GM21367 (cell line): ENCODE data around the gene CNPY4.

ENCODE experiments used
- ATAC-seq: cut with Tn5 transposase; IDR thresholded peaks from one replicate; pipeline ENCODE4 v1.9.1; 2021; ENCODE audit not compliant: unreplicated experiment

Gene CNPY4

DNA sequence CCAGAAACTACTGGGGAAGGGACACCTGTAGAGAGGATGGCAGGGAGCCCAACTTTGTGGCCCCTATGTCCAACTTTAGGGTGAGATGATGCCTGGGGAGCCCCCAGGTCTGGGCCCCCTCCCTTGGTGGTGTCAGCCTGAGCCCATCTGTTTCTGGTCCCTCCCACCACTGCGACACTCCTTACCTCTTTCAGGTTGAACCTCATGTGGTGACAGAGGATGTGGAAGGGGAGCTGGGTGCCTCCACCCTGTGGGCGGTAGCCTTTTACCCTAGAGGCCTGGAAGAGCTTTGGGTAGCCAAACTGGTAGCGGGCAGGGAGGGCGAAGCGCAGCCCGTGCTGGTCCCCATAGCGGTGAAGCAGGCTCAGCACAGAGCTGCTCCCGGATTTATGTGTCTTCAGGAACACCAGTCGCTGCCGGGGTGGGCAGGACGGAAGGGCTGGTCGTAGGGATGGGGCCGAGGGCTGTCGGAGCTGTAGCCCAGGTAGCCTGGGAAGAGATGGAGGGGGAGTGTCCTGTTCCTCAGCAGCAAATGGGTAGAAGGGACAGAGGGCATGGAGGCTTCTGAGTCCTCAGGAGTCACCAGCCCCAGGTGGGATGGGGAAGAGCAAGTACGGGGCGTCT lies 47.0 kb downstream of the CNPY4 start:
- ATAC-seq: no peak

DNA sequence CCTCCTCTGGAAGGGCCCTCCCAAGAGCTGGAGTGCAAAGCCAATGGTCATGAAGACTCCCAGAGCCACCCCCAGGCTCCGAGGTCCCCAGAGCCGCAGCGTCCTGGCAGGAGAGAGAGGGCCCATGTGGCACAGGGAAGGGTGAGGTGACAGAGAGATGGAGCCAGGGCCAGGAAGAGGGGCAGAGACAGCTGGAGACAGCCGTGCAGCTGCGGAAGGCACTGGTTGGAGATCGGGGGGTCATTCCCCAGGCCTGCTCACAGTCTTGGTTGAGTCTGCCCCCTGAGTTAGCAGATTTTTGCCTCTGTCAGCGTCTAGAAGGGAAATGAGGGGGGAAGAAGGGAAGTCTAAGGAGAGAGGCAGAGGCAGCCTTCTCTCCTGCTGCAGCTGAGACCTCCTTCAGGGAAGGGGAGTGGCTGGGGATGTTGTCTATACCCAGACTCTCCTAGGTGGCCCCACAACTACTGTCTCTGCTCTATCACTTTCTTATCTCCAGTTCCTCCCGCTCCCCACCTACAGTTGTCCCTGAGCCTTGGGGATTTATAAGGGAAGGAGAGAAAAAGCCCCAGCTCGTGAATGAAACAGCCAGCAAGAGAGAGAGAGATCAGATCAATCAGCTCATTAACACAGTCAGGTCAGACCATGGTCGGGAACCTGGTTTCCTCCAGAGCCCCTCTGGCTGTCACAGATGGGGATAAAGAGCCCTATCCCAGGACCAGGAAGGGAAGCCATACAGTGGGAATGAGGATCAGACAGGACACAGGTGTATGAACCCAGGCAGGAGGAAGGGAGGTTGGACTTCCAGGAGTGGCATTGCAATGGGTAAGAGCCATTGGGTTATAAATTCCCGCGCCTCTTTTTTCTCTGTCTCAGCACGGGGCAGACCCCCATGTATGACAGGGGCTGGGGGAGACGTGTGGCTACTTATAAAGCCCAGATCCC lies 47.8 kb downstream of the CNPY4 start:
- ATAC-seq: no peak

DNA sequence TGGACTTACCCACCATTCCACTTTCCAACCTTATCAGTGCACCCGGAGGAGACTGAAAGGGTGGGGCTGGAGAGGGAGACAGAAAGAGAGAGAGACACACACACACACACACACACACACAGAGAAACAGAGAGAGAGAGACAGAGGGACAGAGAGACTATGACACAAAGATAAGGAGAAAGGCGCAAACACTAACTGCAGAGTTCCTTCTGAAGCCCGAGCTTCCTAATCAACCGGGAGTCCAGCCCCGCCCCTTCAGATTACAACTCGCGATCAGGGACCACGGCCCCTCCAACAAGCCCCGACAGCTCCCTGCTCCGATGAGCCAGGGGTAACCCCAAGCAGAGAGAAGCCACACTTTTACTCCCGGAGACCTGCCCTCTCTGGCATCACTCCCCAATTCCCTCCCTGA lies 48.5 kb downstream of the CNPY4 start:
- no peak for ATAC-seq

DNA sequence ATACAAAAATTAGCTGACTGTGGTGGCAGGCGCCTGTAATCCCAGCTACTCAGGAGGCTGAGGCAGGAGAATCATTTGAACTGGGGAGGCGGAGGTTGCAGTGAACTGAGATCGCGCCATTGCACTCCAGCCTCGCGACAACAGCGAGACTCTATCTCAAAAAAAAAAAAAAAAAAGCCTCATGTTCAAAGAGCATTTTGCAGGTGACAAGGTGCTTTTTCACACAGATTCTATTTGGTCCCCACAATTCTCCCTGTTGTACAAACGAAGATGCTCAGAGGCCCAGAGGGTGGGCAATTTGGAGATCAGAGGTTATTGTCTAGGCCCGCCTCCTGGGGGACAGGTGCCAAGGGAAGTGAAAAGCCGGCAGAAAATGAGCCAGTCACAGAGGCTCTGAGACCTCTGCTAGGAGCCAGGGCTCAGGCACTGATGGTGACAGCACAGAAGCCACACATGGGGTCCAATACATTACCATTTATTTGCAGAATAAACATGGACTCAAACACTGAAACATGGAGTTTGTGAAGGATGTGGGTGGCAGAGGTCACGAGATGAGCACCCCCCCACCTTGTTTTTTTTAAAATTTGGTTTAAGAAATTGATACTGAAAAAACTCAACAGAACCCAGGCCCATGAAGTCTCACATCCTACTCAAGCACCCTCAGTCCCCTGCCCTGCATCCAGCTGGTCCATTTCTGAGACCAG lies 49.9 kb downstream of the CNPY4 start:
- no peak for ATAC-seq

DNA sequence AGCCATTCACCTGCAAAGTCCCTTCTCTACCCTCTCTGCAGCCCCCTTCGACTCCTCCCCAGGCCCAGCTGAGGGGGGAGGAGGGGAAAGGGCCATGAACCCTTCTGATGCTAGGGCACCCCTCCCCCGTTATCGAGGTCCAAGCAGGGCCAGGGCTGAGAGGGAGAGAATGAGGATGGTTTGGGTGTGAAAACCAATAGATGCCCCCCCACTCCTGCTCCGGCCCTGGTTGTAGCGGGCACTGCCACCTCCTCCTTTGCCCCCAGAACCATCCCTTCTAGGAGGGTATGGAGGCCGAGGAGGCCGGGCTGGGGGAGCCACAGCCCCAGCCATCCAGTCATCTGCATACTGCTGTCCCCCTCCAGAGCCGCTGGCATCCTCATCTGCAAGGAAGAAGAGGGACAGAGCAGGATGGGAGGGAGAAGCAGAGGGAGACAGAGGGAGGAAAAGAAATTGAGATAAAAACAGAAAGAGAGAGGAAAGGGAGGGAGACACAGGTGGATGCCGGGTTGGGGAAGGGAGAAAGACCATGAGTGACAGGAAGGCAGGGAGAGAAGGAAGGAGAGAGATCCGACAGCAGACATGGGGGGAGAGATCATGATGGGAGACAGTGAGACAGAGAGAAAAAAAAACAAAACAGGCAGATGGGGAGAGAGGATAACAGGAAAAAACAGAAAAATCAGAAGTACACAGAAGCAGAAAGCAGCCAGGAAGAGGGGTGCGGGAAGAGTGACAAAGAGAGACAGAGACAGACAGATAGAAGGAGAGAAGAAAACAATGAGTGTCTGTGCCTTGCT lies 50.9 kb downstream of the CNPY4 start:
- ATAC-seq: no peak

DNA sequence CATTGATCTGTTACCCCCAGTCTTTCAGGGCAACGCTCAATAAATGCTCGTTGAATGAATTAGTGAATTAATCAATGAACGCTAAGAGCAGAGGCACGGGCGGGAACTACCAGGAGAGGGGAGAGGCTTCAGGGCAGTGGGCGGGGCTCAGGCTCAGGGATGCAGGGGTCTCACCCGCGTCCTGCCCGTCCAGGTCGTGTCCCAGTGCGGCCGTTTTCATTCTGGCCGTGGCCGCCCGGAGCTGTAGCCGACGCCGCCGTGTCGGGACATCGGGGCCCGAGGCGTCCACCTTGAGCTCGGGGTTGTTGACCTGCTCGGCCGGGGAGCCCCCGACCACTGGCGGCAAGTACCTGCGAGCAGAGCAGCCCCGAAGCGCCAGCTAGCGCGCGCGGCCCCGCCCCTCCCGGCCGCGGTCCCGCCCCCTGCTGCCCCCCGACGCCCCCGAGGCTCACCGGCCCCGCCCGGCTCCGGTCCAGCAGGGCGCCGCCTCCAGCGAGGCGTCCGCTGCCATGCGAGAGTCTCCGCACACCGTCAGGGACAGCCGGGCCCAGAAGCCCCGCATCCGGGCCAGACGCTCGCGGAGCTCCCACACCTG lies 51.8 kb downstream of the CNPY4 start:
- no peak for ATAC-seq

DNA sequence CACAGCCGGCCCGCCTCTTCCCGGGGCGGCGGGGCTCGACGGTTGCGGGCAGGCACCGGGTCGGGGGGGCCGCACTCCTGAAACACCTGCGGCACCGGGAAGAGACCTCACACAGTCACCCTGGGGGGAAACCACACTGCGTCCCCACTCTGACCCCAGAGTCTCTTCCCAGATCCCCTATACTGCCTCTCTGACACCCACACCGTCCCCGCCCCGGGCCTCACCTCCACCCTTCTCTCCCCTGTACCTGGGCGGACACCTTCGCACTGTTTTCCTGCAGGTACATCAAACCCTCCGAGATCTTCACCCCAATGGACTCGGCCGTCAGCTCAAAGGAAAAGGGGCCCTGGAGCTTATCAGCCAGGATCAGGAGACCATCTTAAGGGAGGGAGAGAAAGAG lies 52.4 kb downstream of the CNPY4 start:
- no peak for ATAC-seq

DNA sequence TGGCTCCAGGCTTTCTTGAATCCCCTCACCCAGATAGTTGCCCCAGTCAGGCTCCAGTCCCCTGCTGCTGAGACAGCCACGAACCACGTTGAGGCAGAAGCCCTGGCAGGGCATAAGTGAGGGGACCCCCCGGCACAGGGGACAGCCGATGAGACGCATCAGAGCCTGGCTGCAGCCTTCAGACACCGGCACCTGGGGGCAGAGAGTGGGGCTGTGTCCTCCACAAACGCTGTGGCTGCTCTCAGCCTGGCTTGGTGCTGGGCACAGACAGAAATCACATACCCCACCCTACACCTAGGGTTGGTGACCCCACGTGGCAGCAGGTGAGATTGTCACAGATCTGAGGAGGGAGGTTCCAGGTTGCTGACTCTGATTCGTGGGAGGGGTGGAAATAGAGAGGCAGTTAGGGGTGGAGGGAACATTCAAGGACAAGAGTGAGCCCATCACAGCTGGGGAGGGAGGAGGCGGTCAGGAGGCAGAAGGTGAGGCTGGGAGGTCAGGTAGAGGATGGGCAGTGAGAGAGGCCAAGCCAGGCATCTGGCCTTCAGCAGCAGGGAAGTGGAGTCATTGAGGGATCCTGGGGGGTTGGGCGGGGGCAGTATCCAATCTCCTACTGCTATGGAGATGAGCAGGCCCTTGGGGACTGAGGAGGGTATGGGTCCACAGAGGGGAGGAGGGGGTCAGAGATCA lies 54.5 kb downstream of the CNPY4 start:
- no peak for ATAC-seq

DNA sequence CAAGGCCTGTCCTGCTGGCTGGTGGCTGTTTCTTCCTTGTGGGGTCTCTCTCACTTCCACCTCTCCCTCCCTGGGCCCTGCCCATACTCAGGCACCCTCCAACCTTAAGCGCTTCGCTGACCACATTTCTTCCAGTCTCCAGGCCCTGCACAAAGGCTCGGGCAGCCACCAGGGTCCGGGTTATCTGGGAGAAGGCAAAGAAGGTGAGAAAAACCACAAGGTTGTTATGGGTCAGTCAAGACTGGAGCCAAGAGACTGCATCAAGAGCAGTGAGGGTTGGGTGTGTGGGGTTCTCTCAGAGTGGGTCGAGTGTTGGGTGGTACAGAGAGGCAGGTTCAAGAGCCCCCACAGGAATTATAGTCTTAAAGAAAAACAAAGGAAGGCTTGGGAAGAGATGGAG lies 55.1 kb downstream of the CNPY4 start:
- no peak for ATAC-seq
